SK-N-SH treated with all-trans-retinoic acid at 6 μM for 48 hours (cell line): Measurements from ENCODE around the gene ARID2.

Source experiments
- ARNTL ChIP-seq: fragments of 450-650 bp; formaldehyde crosslinking; IDR thresholded peaks from 2 replicates; pipeline ENCODE4 v1.5.0; 2020; ENCODE audit warnings: low read depth, mild to moderate bottlenecking, moderate library complexity, borderline replicate concordance
- CREB5 ChIP-seq: fragments of 250-450 bp; sonication (Bioruptor Pico); IDR thresholded peaks from 2 replicates; pipeline ENCODE4 v1.5.1; 2020; ENCODE audit warnings: low read depth, mild to moderate bottlenecking, moderate library complexity
- ESRRG ChIP-seq: fragments of 250-450 bp; sonication (Bioruptor Pico); IDR thresholded peaks from 2 replicates; pipeline ENCODE4 v1.6.1; 2021; ENCODE audit warnings: mild to moderate bottlenecking
- GLIS3 ChIP-seq: fragments of 250-450 bp; sonication (Bioruptor Pico); IDR thresholded peaks from 2 replicates; pipeline ENCODE4 v1.5.0; 2020; ENCODE audit warnings: mild to moderate bottlenecking, moderate library complexity
- PATZ1 ChIP-seq: fragments of 250-450 bp; sonication (Bioruptor Pico); IDR thresholded peaks from 2 replicates; pipeline ENCODE4 v1.8.0; 2020; ENCODE audit warnings: mild to moderate bottlenecking, moderate library complexity, borderline replicate concordance
- PPARA ChIP-seq: fragments of 250-450 bp; sonication (Bioruptor Pico); IDR thresholded peaks from 2 replicates; pipeline ENCODE4 v1.5.0; 2020; ENCODE audit warnings: mild to moderate bottlenecking, borderline replicate concordance
- TCF4 ChIP-seq: fragments of 250-450 bp; sonication (Bioruptor Pico); IDR thresholded peaks from 2 replicates; pipeline ENCODE4 v1.8.0; 2021; ENCODE audit warnings: mild to moderate bottlenecking, moderate library complexity, borderline replicate concordance
- ZNF565 ChIP-seq: fragments of 450-650 bp; formaldehyde crosslinking; conservative IDR thresholded peaks from 2 replicates; pipeline ENCODE4 v1.5.0; 2020; ENCODE audit warnings: low read depth, mild to moderate bottlenecking, moderate library complexity
- ZNF8 ChIP-seq: fragments of 450-650 bp; formaldehyde crosslinking; IDR thresholded peaks from 2 replicates; pipeline ENCODE4 v1.5.0; 2020; ENCODE audit warnings: mild to moderate bottlenecking, moderate library complexity

DNA sequence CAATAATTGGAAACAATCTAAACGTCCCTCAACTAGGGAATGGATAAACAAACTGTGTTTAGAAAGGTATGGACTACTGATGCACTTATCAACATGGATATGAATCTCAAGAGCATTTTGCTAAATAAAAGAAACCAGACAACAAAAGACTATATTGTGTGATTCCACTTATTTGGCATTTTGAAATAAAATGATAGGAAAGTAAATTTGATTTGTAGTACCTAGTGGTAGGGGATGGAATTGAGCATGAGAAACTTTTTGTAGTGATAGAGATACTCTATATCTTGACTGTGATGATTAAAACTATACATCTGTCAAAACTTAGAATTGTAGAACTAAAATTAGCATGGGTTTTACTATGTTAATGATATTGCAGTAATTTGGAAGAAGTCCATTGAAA, 87.1 kb downstream of the ARID2 start:
- TF ChIP-seq PATZ1 = no peak
- TF ChIP-seq ESRRG (CRISPR knock-in tag) = no peak
- TF ChIP-seq ZNF565 (CRISPR knock-in tag) = no peak
- TF ChIP-seq PPARA (CRISPR knock-in tag) = no peak
- no peak for TF ChIP-seq CREB5 (CRISPR knock-in tag)
- TF ChIP-seq ARNTL = no peak
- no peak for TF ChIP-seq GLIS3 (CRISPR knock-in tag)
- TF ChIP-seq TCF4 = no peak
- no peak for TF ChIP-seq ZNF8
